Measurements from ENCODE around the gene PRDM16. TPM values are rescaled to one million over a fixed set of nuclear protein-coding genes. Genes with fewer than 3 reads are reported as not detected.

The PRDM16 gene
- total RNA-seq, 1 experiment from 2014 or later, result 0.04 TPM

- ATAC-seq (no peak), DNase-seq (no peak)
- intact Hi-C loops (cut with micrococcal nuclease), result no loop called here
- Histone ChIP-seq H3K79me2 (ENCODE audit: low read length) (no peaks in the 10 kb centered on the region), H2AFZ (ENCODE audit: low read length) (no peak overlapping the region), H3K9me3 (ENCODE audit: low read length) (no peaks in the 10 kb centered on the region), H3K4me1 (ENCODE audit: insufficient read depth, low read length) (no peaks in the 10 kb centered on the region), H3K9me2 (replicated peaks; ENCODE audit: low read length) (no peaks in the 10 kb centered on the region), H3K4me3 (ENCODE audit: low read length) (no peak overlapping the region), H3F3A (ENCODE audit: low read length, unreplicated experiment) (no peaks in the 10 kb centered on the region), H3K9ac (ENCODE audit: low read length) (no peak overlapping the region), H3K36me3 (ENCODE audit: low read depth, low read length) (no peaks in the 10 kb centered on the region), H3K27me3 (ENCODE audit: low read length) (peaks cover 97% of the 10 kb centered on the region), H4K20me1 (ENCODE audit: low read length) (no peaks in the 10 kb centered on the region), H3K27ac (ENCODE audit: low read length) (no peak overlapping the region), H3K4me2 (ENCODE audit: low read length) (no peak overlapping the region)
- POLR2A ChIA-PET (ENCODE audit: unreplicated experiment), result no interaction called here
- CTCF ChIA-PET, result no interaction called here
- no peak for TF ChIP-seq CTCF (conservative IDR thresholded peaks at IDR 0.05; ENCODE audit: low read depth, low read length)
- BruUV-seq (replicated peaks), result no TSS peak
Measured at GRCh38 chr1:3206696-3207095, 137.7 kb downstream of the PRDM16 start.

GRCh38 chr1:3207217-3207848 is 138.3 kb downstream of the PRDM16 start:
- CTCF ChIA-PET, result no interaction called here
- intact Hi-C loops (cut with micrococcal nuclease), result no loop called here
- H3K27me3 ChIP-seq (ENCODE audit: low read length), result peaks cover 97% of the 10 kb centered on the region

GRCh38 chr1:3208819-3209200 is 139.8 kb downstream of the PRDM16 start:
- Histone ChIP-seq H3K27ac (ENCODE audit: low read length) (no peak overlapping the region), H3K9me2 (replicated peaks; ENCODE audit: low read length) (no peaks in the 10 kb centered on the region), H4K20me1 (ENCODE audit: low read length) (no peaks in the 10 kb centered on the region), H3K4me1 (ENCODE audit: insufficient read depth, low read length) (no peaks in the 10 kb centered on the region), H3K27me3 (ENCODE audit: low read length) (peaks cover 97% of the 10 kb centered on the region), H3F3A (ENCODE audit: low read length, unreplicated experiment) (no peaks in the 10 kb centered on the region), H3K79me2 (ENCODE audit: low read length) (no peaks in the 10 kb centered on the region), H3K4me2 (ENCODE audit: low read length) (no peak overlapping the region), H3K36me3 (ENCODE audit: low read depth, low read length) (no peaks in the 10 kb centered on the region), H3K9ac (ENCODE audit: low read length) (no peak overlapping the region), H3K4me3 (ENCODE audit: low read length) (no peak overlapping the region), H3K9me3 (ENCODE audit: low read length) (no peaks in the 10 kb centered on the region), H2AFZ (ENCODE audit: low read length) (no peak overlapping the region)
- DNase-seq, result no peak
- CTCF ChIA-PET, result no interaction called here
- ATAC-seq, result no peak
- intact Hi-C loops (cut with micrococcal nuclease), result no loop called here
- TF ChIP-seq CTCF (conservative IDR thresholded peaks at IDR 0.05; ENCODE audit: low read depth, low read length) (no peak), EZH2 (IDR thresholded peaks at IDR 0.05; ENCODE audit: low read length, unreplicated experiment) (no peak), EZH2phosphoT487 (IDR thresholded peaks at IDR 0.05; ENCODE audit: borderline replicate concordance, low read length) (no peak)
- no TSS peak for BruUV-seq (replicated peaks)
- POLR2A ChIA-PET (ENCODE audit: unreplicated experiment), result no interaction called here

More at GRCh38 chr1:3207217-3207848, 138.3 kb downstream of the PRDM16 start:
- Histone ChIP-seq H3K27ac (ENCODE audit: low read length) (no peak overlapping the region), H3K9ac (ENCODE audit: low read length) (no peak overlapping the region), H3K36me3 (ENCODE audit: low read depth, low read length) (no peaks in the 10 kb centered on the region), H3F3A (ENCODE audit: low read length, unreplicated experiment) (no peaks in the 10 kb centered on the region), H3K9me3 (ENCODE audit: low read length) (no peaks in the 10 kb centered on the region), H3K79me2 (ENCODE audit: low read length) (no peaks in the 10 kb centered on the region), H3K4me3 (ENCODE audit: low read length) (no peak overlapping the region), H3K4me2 (ENCODE audit: low read length) (no peak overlapping the region), H2AFZ (ENCODE audit: low read length) (no peak overlapping the region), H3K4me1 (ENCODE audit: insufficient read depth, low read length) (no peaks in the 10 kb centered on the region), H3K9me2 (replicated peaks; ENCODE audit: low read length) (no peaks in the 10 kb centered on the region), H4K20me1 (ENCODE audit: low read length) (no peaks in the 10 kb centered on the region)
- no TSS peak for BruUV-seq (replicated peaks)
- TF ChIP-seq CTCF (conservative IDR thresholded peaks at IDR 0.05; ENCODE audit: low read depth, low read length), result no peak
- no peak for TF ChIP-seq EZH2phosphoT487 (IDR thresholded peaks at IDR 0.05; ENCODE audit: borderline replicate concordance, low read length)
- no peak for TF ChIP-seq EZH2 (IDR thresholded peaks at IDR 0.05; ENCODE audit: low read length, unreplicated experiment)
- POLR2A ChIA-PET (ENCODE audit: unreplicated experiment), result no interaction called here
- ATAC-seq (peak; percentile 31; the same call in 1 of the 2 replicates), DNase-seq (no peak)
